GM18511 (cell line): ENCODE measurements around the gene R3HDM2.

Experiments used
- ATAC-seq: cut with Tn5 transposase; IDR thresholded peaks from one replicate; pipeline ENCODE4 v1.9.1; 2021; ENCODE audit warnings: mild to moderate bottlenecking, moderate library complexity; ENCODE audit not compliant: unreplicated experiment

The R3HDM2 gene

DNA sequence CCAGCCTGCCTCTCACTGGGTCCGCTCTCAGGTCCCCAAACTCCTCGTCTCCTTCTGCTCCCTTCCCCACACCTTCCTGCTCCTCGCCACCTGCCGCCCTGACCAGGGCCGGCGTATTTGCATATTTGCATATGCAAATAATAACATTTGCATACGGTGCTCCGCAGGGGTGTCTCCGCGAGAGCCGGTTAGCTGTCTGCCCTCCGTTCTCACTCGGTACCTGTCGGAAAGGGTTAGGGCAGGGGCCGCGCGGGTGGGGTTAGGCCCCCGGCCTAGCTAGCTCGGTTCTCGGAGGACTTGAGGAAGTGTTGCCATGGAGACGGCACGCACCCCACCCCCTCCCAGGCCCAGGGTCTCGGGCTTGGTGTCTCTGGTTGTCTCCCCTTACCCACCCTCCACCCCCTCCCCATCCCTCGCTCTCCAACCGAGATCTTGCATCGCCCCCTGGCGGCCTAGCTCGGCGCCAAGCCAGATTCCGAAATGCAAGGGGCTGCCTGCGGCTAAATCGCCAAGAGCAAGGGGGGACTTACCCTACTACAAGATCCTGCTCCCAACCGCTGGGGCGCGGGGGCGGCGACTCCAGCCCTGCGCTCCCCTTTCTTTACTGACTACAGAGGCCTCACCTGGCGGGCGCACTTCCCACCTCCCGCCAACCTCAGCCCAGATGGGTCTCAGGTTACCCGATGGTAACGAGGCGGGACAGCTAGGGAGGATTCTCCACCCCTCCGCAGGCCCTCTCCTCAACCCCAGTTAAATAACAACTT is 188.0 kb downstream of the R3HDM2 start:
- ATAC-seq, result no peak

DNA sequence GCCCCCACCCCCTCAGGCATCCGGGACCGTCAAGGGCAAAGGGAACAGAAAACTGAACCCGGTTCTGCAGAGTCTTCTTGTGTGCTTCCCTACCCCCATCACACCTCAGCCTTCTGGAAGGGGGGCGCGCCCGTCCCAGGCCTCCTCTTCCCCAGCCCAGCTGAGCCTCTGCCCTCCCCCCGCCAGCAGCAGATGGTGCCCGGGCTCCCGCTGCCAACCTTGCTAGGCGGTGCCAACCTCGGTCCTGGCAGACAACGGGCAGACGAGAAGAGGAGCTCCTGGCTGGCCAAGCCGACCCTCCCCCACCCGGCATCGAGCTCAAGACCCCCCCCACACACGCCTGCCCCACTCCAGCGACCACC is 188.5 kb downstream of the R3HDM2 start:
- ATAC-seq, result no peak

DNA sequence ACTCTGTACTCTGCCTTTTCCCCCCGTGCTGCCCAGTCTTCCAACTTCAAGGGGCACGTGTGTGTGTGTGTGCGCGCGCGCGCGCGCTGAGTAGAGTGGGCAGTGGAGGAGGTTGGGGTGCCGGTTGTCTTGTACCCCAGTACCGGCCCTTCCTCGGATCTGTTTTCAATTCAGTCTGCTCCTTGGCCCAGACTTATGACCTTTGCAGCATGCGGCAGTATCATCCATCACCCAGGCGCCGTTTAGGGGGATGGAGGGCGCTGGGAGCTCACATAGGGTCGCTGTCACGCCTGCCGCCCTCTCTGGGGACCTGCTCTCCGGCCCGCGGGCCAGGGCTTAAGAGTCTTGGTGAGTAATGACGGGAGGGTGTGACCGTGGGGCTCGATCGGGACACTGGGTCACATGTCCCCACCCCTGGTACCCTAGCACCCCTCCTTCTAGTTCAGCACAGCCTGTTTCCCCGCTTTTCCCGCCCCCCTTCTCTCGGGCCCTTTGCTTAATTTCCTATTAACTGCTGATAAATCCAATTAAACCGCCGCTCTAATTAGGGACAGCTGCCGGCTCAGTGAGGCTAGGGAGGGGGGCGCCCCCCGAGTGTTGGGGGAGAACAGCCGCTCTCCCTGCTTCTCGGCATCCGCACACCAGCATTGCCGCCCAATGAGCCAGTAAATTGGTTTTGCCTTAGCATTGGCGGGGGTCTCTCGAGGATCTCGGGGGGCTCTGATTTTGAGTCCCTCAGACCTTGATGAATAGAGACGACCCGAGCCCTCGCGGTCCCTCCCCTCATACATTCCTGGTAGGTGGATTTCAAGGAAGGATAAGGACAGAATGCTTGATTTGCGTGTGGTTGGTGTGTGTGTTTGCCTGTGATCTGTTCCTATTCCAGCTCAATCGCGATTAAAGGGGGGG is 189.2 kb downstream of the R3HDM2 start:
- no peak for ATAC-seq

DNA sequence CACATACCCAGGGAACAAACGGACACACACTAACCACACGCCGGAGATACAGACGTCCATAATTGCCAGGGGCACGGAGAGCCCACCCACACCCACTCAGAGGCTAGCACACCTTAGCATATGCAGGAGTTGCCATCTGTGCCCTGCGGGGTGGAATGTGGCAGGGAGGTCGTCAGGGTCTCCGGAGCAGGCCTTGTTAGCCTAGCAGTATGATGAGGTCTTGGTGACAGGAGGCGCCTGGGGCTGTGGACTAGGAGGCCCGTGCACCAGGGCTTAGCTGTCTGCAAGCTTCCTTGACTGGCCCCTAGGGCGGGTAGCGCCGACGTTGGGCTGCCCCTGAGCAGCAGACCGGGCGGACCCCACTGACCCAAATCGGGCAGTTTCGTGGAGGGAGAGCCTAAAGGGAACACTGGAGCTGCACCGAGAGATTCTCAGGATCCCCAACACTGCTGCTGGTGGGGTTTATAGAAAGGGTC is 189.9 kb downstream of the R3HDM2 start:
- ATAC-seq, result no peak

DNA sequence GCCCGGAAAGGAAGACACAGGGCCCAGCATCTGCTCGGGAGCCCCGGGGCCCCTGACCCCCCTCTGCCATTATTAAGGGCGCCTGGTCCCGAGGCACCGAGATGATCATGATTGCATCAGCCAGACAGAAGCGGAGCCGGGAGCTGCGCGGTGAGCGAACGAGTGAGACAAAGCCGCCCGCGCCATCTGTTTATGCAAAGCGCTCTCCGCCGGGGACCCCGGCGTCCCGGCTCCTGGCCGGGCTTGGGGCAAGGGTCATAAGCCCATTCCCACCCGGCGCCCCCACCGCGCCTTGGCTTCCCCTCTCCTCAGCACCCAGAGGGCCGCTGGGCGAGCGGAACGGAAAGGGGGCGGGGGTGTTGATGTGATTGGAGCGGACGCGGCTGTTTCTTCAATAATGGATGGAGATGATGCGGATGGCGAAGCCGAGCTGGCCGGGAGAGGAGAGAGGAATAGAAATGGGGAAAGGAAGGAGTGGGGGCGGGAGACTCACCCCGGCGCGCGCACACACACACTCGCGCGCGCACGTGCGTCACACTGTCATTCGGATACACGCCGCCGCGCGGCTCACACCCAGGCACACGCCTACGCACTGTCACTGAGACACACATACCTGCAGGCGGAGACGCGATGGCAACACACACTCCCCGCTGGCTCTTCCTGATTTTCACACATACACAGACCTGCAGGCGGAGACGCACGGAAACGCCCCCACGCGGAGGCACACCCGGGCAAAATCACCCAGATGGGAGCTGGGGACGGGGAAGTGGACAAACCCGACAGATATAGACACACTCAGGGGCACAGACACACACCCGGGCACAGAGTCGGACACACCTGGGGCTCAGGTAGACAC is 190.5 kb downstream of the R3HDM2 start:
- no peak for ATAC-seq

DNA sequence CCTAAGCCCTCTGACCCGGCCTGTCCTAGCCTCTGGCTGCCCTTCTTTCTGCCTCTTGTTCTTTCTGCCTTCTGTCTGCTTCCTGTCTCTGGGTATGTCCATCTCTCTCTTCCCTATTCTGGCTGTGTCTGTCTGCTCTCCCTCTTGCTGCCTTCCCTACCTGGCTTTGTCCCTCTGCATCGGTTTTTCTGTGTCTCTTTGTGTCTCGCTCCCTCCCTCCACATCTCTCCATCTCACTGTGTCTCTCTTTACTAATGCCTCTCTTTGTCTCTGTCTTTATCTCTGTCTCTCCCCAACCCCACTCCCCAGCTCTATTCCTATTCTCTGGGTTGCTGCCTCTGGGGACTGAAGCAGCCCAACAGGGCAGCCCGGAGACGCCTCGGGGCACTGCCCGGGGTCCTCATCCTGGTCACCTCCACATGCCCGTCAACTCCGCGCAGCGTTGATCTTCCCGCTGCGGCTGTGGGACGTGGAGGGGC is 191.2 kb downstream of the R3HDM2 start:
- peak; percentile 4 for ATAC-seq

DNA sequence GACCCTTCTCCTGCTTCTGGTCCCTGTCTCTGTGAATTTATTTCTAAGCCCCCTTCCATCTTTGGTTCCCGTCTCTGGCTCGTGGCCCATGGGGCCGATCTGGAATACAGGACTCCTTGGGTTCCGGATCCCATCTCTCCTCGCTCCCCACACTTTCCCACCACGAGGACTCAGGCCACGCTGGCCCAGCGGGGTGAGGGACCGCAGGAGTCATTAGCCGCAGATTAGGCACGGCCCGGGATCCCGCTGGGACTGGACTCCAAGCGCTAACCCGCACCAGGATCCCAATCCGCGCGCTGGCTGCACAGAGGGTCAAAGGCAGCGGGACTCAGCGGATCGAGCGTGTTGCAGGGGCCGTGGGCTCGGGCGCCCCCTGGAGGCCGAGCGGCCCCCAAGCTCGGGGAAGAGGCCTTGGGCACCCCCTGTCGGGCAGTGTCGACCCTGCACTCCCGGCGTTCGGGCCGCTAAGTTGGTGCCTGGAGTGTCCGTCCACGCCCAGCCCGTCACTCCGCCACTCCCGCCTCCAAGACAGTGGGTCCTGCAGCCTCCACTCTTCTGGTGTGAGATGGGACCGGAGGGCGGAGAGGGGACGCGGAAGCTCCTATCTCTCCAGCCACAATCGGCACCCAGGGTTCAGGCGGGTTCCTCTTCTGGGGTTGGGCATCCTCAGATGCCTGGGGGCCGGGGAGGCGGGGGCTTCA is 191.8 kb downstream of the R3HDM2 start:
- ATAC-seq, result peak; percentile 62

DNA sequence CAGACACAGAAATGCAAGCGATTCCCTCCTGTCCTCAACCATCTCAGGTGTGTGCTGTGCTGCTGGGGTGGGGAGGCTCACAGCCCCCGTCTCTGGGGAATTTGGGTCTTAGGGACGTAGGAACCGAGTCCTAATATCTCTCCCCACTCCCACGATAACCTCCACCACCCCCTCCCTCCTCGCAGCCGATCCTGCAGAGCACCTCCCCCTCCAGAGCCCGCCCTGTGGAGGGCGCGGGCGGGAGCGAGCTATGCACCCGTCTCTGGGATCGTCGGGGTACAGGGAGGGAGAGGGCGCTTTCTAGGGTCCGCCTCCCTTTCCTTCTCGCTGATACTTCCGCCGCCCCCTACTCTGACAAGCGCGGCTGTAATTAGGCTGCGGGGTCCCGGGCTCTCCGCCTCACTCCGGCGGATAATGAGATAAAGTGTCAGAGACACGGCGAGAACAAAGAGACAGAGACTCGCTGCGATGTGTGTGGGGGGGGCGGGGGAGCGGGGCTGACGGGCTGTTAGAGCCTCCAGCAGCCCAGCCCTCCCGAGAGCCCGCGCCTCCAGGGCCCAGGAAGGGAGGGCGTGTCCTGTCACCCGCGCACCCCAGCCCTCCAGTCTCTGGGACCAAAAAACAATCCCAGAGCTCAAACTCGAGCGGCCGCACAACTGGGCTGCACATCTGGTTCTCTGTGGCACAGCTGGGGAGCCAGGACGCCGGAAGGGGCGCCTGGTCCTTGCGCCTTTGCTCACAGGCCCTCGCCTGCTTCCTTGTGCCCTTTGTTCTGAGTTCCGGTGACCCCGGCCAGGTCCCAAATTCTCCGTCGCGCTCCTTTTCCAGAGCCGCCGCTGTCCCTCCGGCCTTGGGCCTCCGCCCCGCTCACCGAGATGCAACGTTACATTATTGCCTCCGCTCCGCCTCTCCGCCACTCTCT is 192.7 kb downstream of the R3HDM2 start:
- no peak for ATAC-seq

DNA sequence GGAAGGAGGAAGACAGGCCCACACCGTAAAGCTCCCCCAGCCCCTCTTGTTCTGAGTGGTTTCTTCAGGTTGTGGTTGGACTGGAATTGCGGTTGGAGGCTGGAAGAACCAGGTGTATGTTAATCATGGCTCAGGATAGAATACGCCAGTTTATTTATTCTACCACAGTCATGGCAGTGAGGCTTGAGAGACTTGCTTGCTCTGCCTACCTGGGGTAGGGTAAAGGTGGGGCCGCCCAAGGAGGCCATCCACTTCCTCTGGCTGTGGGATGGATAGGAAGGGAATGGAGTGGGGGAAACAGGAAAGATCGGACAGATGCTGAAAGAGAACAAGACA is 193.3 kb downstream of the R3HDM2 start:
- no peak for ATAC-seq

DNA sequence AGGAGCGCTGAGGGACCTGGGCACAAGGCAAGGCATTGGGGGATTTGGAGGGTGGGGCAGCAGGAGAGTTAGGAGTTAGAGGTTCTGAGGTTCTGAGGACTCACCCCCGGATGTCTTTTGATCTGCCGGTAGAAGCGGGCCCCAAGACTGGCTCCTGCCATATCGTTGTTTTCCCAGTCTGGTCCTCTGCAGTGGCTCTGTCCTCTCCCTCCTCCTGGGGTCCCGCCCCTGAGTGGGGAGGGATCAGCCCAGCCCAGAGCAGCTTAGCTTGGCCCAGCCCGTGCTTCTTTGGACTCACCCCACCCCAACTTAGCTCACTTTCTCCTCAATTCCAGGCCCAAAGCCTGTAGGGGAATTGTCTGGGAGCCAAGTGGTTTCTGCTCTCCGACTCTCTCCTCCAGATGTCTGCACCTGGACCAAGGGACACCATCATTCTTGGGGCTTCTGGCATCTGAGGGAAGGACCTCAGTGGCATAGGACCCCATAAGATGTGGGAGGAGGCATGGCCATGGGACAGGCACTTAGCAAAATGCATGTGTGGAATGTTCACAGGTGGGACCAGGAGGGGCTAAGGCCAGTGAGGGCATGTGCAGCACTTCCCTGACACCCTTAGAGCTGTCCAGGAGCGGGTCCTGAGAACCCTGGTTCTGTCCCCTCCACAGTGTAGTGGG is 193.8 kb downstream of the R3HDM2 start:
- ATAC-seq, result no peak

DNA sequence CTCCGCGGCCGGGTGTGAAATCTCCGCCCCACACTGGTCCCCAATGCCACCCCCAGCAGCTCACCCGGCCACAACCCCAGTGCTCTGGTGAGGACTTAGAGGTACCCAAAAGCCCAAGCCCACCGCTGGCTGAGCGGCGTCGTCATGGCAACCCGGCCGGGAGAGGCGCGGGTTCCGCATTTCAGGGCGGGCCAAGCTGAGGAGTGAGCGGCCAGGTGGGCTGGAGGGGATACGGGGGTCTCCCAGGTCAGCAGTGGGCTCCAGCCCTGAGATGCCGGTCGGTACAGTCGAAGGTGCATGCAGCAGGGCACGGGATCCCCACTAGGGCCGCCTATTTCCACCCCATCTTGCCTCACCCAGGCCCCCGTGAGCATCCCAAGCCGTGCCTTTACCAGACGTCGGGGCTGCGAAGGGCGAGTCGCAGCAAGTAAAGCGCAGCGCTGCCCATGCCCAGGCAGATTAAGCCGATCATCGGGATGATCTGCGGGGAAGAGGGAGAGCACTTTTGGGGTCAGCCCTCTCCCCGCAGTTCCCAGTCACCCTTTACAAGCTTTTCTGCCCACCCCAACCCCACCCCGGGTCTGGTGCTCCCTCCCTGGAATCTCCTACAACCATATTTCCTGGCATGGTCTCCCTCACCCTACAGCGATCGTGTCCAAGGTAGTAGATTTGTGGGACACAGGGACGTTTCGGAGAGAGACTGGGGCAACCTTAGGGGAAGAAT is 194.5 kb downstream of the R3HDM2 start:
- ATAC-seq, result no peak

DNA sequence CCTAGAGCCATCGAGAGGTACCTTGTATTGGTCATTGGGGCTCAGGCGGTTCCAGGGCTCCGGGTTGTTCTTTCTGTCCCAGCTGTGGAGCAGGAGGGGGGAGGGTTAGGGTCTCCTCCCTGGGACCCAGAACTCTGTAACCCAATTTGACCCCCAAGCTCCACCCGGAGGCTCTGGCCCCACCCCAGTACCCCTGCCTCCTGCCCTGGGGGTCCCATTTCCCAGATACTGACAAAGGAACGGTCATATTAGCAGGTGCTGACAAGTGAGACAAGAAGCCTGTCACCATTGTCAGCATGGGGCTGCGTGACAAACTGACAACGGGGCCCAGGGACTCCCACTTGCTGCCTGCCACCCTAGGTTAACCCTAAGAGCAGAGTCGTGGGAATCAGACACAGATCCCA is 195.1 kb downstream of the R3HDM2 start:
- ATAC-seq, result no peak

DNA sequence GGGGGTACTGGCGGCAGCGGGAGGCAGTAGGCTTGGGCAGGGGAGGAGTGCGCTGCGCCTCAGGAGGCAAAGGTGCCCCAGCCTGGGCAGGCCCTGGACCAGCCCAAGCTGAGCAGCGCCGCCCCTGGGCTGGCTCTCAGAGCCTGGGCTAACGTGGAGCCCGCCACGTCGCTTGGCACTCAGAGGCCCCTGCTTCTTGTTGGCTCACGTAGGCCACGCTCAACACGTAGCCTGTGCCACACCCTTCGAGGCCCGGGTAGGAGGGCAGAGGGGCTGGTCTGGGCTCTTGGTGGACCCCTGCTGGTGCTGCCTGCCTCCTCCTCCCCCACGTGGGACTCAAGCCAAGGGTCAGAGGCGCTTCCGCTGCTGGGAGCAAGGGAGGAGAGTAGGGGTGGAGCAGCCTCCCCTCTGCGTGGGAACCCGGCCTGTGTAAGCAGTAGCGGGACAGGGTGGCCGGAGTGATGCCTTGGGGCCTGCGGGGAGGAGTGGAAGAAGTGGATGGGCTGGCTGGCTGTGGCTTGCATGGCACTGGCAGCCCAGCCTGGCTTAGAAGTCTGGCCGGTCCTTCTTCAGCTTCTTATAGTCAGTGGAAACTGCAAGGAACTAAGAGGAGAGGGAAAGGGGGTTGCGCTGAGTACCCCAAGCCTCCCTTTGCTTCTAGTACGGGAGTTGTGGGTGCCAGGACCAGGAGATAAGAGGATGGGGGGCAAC is 195.7 kb downstream of the R3HDM2 start:
- ATAC-seq, result no peak

DNA sequence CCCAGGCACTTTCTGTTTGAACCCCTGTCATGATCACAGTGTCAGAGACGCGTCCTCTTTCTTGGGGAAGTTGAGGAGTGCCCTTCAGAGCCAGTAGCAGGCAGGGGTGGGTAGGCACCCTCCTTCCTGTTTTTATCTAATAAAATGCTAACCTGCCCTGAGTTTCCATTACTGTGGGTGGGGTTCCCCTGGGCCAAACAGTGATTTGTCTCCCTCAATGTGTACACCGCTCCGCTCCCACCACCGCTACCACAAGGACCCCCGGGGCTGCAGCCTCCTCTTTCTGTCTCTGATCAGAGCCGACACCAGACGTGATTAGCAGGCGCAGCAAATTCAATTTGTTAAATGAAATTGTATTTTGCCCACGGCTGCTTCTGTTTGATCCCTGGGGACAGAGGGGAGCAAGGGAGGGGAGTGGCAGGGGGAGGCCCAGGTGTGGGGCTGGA is 196.2 kb downstream of the R3HDM2 start:
- no peak for ATAC-seq

DNA sequence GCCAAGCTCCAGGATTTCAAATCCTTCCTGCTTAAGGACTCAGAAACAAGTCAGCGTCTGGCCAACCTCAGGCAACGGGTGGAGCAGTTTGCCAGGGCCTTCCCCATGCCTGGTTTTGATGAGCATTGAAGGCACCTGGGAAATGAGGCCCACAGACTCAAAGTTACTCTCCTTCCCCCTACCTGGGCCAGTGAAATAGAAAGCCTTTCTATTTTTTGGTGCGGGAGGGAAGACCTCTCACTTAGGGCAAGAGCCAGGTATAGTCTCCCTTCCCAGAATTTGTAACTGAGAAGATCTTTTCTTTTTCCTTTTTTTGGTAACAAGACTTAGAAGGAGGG is 196.6 kb downstream of the R3HDM2 start:
- no peak for ATAC-seq

DNA sequence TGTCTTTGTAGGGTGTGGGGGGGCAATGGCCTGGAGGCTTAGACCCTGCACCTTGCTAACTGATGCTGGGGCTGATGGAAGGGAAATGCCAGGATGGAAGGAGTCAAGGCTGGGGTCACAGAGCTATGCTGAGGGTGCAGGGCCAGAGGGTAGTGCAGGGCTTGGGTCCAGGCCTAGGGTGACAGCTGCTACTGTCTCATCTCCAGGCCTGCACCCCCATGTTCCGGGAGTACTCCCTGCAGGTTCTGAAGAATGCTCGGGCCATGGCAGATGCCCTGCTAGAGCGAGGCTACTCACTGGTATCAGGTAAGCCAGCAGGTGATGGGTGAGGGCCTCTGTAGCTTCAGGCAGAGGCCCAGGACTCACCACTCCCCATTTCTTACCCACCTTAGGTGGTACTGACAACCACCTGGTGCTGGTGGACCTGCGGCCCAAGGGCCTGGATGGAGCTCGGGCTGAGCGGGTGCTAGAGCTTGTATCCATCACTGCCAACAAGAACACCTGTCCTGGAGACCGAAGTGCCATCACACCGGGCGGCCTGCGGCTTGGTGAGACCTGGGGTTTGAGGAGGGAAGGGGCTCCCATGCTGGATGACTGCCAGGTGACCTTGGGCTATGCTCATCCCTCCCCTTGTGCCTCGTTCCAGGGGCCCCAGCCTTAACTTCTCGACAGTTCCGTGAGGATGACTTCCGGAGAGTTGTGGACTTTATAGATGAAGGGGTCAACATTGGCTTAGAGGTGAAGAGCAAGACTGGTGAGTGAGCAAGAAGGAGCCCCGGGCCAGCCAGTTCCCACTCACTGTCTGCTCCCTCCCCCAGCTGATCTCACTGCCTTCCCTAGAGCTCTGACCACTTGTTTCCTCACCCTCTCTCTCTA is 197.2 kb downstream of the R3HDM2 start:
- ATAC-seq, result no peak
